ENCODE data around the gene ARL15.

DNA sequence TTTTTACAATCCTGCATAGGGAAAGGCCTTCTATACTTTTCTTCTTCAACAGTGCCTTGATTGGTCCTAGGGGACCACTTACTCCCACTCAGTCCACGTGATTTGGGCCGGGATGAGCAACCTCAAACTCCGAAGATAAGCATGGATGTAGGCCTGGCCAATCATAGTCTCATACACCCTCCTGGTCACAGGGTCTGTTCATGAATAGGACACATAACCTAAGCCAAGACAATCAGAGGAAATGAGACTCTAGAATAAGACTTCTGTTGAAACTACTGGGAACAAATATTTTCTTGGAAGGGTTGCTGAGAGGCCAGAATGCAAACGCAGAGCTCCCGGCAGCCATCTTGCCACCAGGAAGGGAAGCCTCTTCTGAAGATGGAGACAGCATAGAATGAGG is 68.1 kb downstream of the ARL15 start:
- TF ChIP-seq, protein P1, sequence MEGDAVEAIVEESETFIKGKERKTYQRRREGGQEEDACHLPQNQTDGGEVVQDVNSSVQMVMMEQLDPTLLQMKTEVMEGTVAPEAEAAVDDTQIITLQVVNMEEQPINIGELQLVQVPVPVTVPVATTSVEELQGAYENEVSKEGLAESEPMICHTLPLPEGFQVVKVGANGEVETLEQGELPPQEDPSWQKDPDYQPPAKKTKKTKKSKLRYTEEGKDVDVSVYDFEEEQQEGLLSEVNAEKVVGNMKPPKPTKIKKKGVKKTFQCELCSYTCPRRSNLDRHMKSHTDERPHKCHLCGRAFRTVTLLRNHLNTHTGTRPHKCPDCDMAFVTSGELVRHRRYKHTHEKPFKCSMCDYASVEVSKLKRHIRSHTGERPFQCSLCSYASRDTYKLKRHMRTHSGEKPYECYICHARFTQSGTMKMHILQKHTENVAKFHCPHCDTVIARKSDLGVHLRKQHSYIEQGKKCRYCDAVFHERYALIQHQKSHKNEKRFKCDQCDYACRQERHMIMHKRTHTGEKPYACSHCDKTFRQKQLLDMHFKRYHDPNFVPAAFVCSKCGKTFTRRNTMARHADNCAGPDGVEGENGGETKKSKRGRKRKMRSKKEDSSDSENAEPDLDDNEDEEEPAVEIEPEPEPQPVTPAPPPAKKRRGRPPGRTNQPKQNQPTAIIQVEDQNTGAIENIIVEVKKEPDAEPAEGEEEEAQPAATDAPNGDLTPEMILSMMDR (conservative IDR thresholded peaks at IDR 0.05; ENCODE audit: low read length) = no peak
- TF ChIP-seq EZH2phosphoT487 (IDR thresholded peaks at IDR 0.05; ENCODE audit: borderline replicate concordance) = no peak

Data from Loucy (cell line).